Ureter (tissue), 1 donor: Measurements from ENCODE around the gene GLRX2. TPM values are rescaled to one million over a fixed set of nuclear protein-coding genes. Genes with fewer than 3 reads are reported as not detected.

ENCODE experiments used
- DNase-seq: peaks from one replicate; pipeline ENCODE4 v3.0.0-alpha.2; 2020; ENCODE audit warnings: low spot score
- total RNA-seq: library from RNA; stranded (reverse); gene quantifications from one replicate; pipeline ENCODE4 v1.2.4, GENCODE V29; 2023
- donor health status: DM: yes; HTN: yes; CAD: no.

Gene GLRX2
- total RNA-seq, 1 donor from 2014 or later = 16.2 TPM

DNA sequence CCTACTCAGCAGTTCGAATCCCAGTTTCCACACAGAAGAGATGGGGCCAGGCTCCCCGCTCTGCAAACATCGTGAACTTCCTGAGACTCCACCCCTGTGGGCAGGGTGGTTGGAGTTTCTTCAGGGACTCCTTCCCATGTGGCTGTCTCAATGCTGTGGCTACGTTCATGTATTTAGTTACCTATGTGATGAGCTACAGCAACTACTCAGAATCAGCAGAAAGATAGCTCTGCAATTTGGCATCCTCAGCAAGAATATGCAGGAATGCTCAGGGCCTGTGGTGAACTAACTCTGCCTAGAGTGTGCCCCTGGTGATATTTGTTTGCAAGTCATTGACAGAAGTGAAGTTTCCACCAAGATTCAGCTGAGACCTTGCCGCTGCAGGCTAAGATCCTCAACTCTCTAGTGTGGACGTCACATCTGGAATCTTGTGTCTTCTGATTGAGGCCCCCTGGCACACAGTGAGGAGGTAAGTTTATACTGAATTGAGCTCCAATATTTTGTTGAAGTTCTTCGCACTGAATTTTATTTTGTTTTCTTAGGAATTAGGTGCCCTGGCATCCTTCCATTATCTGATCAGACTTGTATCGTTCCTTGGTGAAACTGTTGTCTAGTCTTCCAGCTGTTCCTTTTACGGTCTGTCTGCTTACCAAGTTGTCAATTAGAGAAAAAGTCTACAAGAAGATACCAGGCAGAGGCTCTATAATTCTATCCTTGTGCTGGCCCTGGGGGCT is 8.2 kb upstream of the GLRX2 start:
- DNase-seq = no peak

DNA sequence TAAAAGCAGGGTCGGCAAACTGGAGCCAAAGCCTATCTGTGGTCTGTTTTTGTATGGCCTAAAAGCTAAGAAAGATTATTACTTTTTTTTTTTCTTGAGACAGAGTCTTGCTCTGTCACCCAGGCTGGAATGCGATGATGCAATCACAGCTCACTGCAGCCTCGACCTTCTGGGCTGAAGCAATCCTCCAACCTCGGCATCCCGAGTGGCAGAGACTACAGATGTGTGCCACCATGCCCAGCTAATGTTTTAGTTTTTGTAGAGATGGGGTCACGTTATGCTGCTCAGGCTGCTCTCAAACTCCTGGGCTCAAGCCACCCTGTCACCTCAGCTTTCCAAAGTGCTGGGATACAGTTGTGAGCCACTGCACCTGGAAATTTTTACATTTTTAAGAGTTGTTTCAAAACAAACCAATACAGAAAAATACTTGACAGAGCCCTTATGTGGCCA is 6.5 kb upstream of the GLRX2 start:
- DNase-seq = peak; percentile 63

DNA sequence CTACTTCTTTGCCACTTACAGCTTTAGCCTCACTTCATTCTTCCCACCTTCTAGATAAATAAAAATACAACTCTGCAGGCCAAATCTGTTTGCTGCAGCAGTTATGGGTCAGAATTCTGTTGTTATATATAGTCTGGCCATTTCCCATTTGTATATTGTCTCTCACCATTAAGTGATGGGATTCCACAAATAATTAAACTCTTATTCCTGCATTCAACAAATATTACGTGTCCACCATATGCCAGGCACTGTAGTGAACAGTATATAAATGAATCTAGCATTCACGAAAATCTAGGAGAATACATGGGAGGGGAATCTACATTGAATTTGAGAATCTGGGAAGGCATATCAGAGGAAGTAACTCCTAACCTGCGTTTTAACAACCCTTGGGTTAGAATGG is 5.7 kb upstream of the GLRX2 start:
- DNase-seq = no peak

DNA sequence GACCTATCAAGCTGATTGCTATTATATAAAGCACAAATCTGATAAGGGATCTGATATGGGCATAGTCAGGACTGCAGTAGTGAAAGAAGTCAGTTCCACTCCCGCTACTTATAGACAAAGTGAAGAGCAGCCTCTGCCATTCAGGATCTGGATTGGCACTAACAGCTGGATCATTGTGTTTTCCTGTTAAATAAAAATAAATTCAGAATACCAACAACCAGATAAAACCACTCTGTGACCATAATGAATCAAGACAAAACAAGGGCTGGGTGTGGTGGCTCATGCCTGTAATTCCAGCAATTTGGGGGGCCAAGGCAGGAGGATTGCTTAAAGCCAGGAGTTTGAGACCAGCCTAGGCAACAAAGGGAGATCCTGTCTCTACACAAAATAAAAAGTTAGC is 5.0 kb upstream of the GLRX2 start:
- DNase-seq = no peak

DNA sequence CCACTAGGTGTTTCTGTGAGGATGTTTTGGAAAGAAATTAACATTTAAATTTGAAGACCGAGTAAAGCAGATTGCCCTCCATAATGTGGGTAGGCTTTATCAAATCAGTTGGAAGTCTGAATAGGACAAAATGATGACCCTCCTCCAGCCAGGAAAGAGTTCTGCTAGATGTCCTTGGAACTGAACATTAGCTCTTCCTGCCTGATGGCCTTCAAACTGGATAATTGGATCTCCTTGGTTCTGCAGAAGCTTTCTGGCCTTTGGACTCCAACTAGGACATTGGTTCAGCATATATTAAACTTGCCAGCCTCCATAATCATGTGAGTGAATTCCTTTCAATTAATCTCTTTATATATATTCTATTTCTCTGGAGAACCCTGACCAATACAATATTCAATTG is 4.4 kb upstream of the GLRX2 start:
- DNase-seq = no peak

DNA sequence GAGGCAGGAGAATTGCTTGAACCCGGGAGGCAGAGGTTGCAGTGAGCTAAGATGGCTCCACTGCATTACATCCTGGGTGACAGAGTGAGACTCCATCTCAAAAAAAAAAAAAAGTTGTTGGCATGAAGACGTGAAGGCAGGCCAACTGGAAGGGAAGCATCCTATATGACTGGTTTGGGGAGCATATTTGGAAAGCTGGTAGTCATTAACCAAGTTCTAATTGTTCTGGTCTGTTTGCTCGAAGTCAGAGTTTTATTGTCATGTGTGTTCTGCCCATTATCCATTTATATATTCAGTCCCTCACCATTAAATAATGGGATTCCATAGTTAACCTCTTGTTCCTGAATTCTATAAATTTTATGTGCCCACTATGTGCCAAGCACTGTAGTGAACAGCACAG is 3.3 kb upstream of the GLRX2 start:
- DNase-seq = no peak

DNA sequence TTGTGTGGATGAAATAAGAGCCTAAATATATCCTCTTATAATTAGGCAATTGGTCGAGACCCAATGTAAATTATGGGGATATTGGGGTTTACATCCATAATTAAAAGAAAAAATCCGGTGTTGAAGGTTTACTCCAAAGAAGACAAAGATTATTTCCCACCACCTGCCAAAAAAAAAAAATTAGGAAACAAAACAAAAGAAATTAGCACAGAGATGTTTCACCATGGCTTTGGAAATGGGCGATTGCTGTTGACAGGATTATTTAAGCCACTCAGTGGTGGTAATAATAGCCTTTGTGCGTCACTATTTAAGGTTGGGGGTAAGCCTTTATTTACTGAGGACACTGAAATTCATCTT is 585 bp upstream of the GLRX2 start:
- DNase-seq = no peak

DNA sequence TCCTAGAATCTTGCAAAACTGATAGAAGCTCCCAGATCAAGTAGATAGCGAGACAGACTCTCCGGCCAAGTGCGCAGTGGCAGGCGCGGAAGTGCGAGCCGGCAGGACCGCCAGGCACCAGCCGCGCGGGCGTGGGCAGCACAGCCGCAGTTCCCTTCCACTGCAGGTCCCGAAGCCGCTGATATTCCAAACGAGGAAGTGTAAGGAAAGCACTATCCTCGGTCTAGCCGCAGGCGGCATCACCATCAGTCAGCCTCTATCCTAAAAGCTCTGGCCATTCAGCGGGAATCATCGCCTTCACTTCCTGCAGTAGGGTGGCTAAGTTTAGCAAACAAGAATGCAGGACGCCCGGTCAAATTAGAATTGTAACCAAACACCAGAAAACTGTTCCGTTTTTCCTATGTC is 710 bp downstream of the GLRX2 start:
- DNase-seq = peak; percentile 49

DNA sequence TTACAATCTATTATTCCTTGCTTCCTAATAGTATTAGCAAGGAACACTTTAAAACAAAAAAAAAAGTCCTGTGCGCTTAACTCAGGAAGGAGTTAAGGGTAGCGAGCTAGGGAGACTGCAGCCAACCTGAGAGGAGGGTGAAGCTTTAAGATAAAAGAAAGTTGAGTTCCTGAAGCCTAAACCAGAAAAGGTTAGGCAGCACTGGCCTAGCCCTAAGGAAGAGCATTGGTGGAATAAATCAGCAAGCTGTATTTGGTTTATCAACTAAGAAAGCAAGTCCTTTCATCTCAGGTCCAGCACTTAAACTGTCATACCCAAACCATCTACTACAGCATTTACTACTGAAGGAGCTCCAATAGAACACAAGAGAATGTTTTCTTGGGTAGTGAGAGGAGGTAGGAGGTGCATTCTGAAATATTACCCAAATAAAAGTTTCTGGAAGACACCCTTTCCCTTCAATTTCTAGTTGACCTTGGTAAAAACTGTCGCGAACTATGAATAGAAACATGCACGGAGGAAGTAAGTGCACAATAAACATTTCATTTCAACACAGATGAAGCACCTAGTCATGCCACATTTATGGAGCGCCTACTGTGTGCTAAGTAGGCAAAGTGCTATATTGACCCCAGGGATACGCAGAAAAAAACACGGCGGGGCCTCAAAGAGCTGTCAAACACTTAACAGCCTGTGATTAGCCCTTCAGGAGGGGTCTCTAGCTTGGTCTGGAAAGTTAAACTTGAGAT is 1.3 kb downstream of the GLRX2 start:
- no peak for DNase-seq

DNA sequence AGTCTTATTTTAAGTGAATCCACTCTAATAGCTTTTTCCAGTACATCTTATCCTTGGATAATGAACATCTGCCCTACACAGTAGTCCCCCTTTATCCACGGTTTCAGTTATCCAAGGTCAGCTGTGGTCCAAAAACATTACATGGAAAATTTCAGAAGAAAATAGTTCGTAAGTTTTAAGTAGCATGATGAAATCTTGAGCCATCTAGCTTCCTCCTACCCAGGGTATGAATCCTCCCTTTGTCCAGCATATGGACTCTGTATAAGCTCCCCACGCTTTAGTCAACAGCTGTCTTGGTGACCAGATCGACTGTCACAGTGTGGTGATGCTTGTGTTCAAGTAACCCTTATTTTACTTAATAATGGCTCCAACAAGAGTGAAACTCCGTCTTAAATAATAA is 2.6 kb downstream of the GLRX2 start:
- no peak for DNase-seq

DNA sequence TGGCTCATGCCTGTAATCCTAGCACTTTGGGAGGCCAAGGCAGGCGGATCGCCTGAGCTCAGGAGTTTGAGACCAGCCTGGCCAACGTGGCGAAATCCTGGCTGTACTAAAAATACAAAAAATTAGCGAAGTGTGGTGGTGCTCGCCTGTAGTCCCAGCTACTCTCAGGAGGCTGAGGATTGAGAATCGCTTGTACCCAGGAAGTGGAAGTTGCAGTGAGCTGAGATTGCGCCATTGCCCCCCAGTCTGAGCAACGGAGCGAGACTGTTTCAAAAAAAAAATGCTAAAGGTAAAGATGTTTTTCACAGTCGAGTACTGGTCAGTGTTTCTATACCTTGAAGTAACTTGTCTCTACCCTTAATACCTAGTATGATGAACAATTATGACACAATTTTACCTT is 11.1 kb downstream of the GLRX2 start:
- no peak for DNase-seq

DNA sequence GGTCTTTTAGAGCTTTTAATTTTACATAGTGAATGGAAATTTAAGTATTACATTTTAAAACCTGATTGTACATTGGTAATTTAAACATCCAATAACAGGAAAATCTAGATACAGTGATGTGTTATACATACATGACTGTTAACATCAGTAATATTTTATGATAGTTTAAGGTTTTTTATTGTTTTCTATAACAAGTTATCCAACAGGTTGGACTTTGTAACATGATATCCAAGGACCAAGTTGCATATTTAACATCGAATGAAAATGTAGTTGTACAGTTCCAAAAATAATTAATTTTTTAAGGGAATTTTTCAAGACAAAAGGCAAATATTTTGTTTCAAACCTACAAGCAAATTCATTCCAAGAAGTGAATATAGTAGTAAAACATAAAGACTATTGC is 14.3 kb downstream of the GLRX2 start:
- no peak for DNase-seq

DNA sequence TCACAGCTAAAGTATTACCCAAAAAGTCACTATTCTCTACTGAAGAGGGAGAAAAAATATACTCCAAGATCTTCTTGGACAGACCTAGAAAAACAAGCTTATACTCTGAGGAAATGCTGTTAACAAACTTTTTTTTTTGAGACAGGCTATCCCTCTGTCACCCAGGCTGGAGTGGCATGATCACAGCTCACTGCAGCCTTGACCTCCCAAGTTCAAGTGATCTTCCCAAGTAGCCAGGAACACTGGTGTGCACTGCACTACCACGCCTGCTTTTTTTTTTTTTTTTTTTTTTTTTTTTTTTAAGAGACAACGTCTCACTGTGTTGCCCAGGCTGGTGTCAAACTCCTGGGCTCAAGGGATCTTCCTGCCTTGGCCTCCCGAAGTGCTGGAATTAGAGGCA is 17.3 kb downstream of the GLRX2 start:
- DNase-seq = no peak

DNA sequence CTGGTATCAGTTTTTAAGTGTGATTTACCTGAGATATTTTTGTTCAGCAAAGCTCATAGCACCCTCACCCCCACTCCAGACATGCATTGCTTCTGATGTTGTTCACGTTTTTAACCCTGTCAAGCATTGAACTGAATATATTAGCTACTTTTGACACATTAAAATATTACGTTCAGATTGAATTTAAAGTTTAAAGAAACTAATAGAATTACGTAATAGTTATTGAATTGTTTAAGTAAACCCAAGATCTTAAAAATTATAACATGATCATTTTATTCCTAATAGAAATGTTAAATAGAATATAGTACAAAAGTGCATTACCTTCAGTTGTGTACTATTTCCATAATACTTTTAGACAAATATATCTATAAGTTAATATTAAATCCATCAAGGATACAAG is 18.9 kb downstream of the GLRX2 start:
- no peak for DNase-seq

DNA sequence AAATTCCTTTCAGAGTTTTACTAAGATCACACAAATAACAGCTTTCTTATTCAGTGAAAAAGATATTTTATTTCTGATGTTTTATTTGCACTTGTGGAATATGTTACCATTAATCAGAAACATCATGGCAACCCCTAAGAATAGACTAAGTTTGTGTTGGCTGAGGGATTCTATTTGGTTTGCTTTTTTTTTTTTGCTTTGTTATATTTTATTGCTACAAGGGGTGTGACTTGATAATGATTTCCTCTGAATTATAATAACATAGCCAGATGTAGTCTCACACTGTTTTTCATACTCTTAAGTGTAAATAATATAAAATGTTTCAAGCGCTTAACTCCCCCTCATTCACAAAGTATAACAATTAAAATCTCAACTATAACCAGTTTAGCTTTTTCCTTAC is 20.0 kb downstream of the GLRX2 start:
- DNase-seq = no peak

DNA sequence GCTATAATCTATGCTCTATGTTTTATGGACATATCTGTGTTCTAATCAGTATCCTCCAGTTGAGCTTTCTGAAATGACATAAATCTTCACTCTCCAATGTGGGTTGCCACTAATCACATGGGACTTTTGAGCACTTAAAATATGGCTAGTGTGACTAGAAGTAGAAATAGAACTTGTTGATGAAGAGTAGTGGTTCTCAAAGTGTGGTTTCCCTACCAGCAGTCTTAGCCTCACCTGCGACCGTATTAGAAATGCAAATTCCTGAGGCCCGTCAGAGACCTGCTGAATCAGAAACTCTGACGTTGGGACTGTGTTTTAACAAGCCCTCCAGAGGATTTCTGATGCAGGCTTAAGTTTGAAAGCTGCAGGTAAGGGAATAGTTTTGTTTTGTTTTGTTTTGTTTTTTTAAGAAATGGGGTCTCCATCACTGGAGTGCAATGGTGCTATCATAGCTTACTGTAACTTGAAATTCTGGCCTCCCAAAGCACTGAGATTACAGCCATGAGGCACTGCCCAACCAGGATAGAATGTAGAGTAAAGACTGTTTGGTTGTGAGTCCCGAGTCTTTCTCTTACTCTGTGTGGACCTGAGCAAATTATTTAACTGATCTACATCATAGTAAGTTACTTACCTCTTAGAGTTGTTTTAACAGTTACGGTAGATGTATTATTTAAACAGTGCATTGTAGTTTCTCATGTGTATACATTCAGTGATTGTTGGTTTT is 21.7 kb downstream of the GLRX2 start:
- no peak for DNase-seq

DNA sequence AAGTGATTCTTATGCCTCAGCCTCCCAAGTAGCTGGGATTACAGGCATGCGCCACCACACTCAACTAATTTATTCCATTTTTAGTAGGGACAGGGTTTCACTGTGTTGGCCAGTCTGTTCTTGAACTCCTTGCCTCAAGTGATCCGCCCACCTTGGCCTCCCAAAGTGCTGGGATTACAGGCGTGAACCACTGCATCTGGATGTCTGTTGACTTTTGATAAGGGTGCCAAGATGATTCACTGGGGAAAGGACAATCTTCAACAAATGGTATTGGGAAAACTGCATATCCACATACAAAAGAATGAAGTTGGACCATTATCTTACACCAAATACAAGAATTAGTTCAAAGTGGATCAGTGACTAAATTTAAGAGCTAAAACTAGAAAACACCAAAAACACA is 26.0 kb downstream of the GLRX2 start:
- no peak for DNase-seq

DNA sequence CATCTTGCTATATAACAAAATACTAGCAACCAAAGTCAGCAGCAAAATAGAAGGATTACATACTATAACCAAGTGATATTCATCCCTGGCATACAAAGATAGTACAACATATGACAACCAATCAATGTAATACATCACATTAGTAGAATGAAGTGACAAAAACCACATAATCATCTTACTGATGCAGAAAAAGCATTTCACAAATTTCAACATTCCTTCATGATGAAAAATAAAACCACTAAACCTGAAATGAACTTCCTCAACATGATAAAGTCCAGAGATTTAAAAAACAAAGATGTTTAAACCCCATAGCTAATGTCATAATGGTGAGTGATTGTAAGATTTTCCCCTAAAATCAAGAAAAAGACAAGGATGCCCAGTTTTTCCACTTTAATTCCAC is 27.2 kb downstream of the GLRX2 start:
- no peak for DNase-seq

DNA sequence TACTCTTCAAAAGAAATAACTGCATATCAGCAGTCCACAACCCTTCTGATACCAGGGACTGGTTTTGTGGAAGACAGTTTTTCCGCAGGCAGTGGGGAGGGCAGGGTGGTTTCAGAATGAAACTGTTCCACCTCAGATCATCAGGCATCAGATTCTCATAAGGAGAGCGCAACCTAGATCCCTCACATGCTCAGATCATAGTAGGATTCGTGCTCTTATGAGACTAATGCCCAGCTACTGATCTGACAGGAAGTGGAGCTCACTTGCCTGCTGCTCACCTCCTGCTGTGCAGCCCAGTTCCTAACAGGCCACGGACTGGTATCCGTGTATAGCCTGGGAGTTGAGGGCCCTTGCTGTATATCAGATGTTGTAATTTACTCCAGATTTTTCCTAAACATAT is 34.3 kb downstream of the GLRX2 start:
- DNase-seq = no peak

DNA sequence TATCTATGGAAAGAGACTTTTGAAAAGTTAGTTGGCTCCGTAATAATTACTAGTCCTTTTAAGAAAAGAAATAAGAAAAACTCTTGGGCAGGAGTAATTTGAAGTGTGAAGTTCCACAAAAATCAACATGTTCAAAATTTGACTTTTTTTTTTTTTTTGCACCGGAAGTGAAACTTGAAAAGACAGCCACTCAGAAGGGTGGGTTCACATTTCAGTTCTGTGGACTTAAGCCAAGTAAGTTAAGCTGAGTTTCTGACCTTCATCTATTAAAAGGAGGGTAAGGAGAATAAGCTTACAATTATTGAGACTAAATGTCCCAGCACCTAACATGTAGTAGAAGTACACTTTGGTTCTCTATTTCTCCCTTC is 34.8 kb downstream of the GLRX2 start:
- no peak for DNase-seq

DNA sequence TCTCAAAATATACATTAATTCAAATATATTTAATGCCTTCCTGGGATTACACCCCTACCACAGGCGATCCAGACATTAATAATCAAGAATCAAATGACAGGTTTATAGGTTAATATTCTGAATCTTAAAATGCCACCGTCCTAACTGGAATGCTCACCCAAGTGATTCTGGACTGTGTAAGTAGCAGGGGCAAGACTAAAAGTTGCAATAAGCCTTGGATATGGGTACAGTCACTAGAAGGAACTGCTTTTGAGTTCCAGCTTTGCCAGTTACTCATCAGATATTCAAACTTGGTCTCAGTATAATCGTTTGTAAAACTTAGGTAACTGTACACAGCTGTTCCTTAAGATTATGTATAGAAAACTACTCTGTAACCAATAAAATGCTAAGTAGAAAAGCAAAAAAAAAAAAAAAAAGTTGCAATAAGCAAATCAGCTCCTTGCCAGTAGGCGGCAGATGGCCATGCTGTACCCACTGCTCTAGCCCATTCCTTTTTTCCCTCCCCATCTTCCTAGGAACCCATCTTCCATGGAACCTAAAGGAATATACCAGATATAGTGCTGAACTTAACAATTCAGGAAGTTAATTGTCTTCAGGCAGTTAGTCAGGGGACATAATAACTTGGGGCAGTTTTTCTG is 35.3 kb downstream of the GLRX2 start:
- no peak for DNase-seq

DNA sequence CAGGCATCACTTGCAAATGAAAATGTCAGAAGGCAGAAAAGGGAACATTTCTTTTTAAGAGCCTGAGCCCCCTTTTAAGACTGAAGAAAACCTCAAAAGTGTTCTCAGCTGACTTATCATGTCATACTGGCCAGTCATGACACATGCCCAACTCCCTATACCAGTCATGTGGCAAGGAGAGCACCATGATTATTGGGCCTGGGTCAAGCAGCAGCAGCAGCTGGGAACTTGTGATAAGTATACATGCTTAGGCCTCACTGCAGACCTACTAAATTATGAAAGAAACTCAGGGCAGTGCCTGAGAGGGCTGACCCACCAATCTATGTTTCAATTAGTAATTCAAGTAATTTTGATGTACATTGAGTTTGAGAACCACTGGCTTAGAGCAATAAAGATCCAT is 37.2 kb downstream of the GLRX2 start:
- no peak for DNase-seq

DNA sequence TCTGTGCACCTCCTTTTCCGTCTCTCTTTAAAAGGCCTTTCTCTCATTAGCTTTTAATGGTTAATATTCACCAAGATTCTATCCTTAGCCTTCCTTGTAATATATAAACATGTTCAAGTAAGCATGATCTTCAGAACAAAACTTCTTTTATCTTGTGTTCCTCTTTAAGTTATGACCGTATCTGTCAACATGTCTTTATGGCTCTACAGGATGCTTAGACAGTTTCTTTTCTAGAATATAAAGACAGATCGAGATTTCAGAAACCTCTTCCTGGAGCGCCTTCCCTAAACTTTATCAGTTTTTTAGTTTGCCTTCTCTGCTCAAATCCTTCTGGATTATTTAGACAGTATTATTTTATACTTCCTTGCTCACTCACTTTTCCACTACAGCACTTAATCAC is 38.6 kb downstream of the GLRX2 start:
- no peak for DNase-seq
